Erythroblast (primary cell): Measurements from ENCODE around the gene ZBTB20.

Source experiments
- GATA1 ChIP-seq: IDR thresholded peaks from 2 replicates; pipeline ENCODE4 v1.6.1; 2011; ENCODE audit warnings: low read depth, mild to moderate bottlenecking, control low read depth, low read length, moderate library complexity
- POLR2A ChIP-seq: IDR thresholded peaks from 2 replicates; pipeline ENCODE4 v1.6.1; 2011; ENCODE audit warnings: mild to moderate bottlenecking, low read length

DNA sequence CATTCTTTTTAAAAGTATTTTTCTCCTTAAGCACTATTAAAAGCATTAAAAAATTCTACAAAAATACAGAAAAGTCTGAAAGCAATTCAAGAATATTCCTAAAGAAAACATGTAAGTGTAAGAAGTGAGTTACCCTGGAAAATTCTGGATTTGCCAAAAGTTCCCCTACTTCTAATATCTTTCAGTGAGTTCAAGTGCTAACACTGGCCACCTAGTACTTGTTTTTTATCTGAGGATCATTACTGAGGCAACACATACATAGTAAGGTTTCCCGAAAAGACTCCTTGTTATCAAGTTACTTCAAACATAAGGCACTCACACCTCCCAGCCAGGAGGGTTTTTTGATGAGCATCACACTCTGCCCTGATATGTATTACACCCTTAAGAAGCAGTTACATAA lies 694.8 kb downstream of the ZBTB20 start:
- TF ChIP-seq POLR2A: no peak
- no peak for TF ChIP-seq GATA1
